ENCODE results near the gene STAT5B. TPM values are rescaled to one million over a fixed set of nuclear protein-coding genes. Genes with fewer than 3 reads are reported as not detected.

STAT5B gene
- total and polyA plus RNA-seq, 9 of the 15 experiments (the other 6 are each of a cell fraction or from before 2014, with no cell fraction given), result 20.8 to 176 (median 92.4) TPM

DNA sequence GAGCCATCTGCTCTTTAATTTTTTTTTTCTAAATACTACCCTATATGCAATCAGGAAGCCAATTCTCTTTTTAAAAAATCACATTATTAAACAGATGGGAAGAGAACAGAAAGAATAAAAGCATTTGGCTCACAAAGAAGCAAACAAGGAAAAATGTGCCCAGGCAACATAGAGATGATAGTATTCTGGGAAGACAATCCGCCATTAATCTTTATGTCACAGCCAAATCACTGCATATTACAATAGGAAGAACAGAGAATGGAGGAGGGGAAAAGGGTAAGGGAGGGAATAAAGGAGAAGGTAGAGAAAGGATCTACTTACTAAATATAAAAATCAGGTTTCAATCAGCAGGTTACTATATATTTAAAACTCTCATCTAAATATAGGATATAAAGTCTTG lies 34.3 kb downstream of the STAT5B start (continued):
- TF ChIP-seq, protein P1, sequence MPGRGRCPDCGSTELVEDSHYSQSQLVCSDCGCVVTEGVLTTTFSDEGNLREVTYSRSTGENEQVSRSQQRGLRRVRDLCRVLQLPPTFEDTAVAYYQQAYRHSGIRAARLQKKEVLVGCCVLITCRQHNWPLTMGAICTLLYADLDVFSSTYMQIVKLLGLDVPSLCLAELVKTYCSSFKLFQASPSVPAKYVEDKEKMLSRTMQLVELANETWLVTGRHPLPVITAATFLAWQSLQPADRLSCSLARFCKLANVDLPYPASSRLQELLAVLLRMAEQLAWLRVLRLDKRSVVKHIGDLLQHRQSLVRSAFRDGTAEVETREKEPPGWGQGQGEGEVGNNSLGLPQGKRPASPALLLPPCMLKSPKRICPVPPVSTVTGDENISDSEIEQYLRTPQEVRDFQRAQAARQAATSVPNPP (IDR thresholded peaks at IDR 0.05; ENCODE audit: borderline replicate concordance, insufficient read depth, insufficient read length), result no peak
- TF ChIP-seq FOXK2 (conservative IDR thresholded peaks at IDR 0.05 in 1 of 2, IDR thresholded peaks at IDR 0.05 in 1 of 2; ENCODE audit: low read depth in 2 of 2), result no peak
- no peak for TF ChIP-seq HMG20A (CRISPR knock-in tag; conservative IDR thresholded peaks at IDR 0.05)
- TF ChIP-seq, protein P2, sequence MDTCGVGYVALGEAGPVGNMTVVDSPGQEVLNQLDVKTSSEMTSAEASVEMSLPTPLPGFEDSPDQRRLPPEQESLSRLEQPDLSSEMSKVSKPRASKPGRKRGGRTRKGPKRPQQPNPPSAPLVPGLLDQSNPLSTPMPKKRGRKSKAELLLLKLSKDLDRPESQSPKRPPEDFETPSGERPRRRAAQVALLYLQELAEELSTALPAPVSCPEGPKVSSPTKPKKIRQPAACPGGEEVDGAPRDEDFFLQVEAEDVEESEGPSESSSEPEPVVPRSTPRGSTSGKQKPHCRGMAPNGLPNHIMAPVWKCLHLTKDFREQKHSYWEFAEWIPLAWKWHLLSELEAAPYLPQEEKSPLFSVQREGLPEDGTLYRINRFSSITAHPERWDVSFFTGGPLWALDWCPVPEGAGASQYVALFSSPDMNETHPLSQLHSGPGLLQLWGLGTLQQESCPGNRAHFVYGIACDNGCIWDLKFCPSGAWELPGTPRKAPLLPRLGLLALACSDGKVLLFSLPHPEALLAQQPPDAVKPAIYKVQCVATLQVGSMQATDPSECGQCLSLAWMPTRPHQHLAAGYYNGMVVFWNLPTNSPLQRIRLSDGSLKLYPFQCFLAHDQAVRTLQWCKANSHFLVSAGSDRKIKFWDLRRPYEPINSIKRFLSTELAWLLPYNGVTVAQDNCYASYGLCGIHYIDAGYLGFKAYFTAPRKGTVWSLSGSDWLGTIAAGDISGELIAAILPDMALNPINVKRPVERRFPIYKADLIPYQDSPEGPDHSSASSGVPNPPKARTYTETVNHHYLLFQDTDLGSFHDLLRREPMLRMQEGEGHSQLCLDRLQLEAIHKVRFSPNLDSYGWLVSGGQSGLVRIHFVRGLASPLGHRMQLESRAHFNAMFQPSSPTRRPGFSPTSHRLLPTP (IDR thresholded peaks at IDR 0.05; ENCODE audit: borderline replicate concordance, extremely low read depth, insufficient read length), result no peak
- TF ChIP-seq SOX6 (IDR thresholded peaks at IDR 0.05), result 0 out of 2 replicates have a peak, but pooled peaks have one; percentile 13
- TF ChIP-seq CBFA2T2 (conservative IDR thresholded peaks at IDR 0.05), result no peak
- TF ChIP-seq NCOR1 (IDR thresholded peaks at IDR 0.05), result no peak
- no peak for TF ChIP-seq YY1 (IDR thresholded peaks at IDR 0.05; ENCODE audit: borderline replicate concordance in 1 of 3, control insufficient read depth in 1 of 3, extremely low read depth in 1 of 3, insufficient read depth in 3 of 3, insufficient read length in 1 of 3, insufficient replicate concordance in 2 of 3, low read depth in 1 of 3, low read length in 2 of 3)
- no peak for TF ChIP-seq ZNF354B (CRISPR knock-in tag; IDR thresholded peaks at IDR 0.05)
- TF ChIP-seq CBX8 (IDR thresholded peaks at IDR 0.05; ENCODE audit: borderline replicate concordance, extremely low read depth, low read depth, low read length, poor library complexity, severe bottlenecking), result no peak

Data from K562 (cell line).